ENCODE results near the gene IGLL1.

- TF ChIP-seq POLR2A (IDR thresholded peaks at IDR 0.05) (no peak), CTCF (IDR thresholded peaks at IDR 0.05) (no peak)
Measured at GRCh38 chr22:23563111-23563510, 17.0 kb downstream of the IGLL1 start.
